HepG2 (cell line): ENCODE data around the gene PC. TPM values are rescaled to one million over a fixed set of nuclear protein-coding genes. Genes with fewer than 3 reads are reported as not detected.

Experiments used
- ARHGAP35 ChIP-seq: sonication (generic); formaldehyde crosslinking; IDR thresholded peaks from 2 replicates; pipeline ENCODE4 v1.9.0; 2022; ENCODE audit warnings: mild to moderate bottlenecking, inconsistent platforms, moderate library complexity, missing genetic modification reagents, borderline replicate concordance
- CBFB ChIP-seq: sonication (generic); formaldehyde crosslinking; IDR thresholded peaks from 2 replicates; pipeline ENCODE4 v1.4.0; 2020; ENCODE audit warnings: missing genetic modification reagents
- HNRNPLL ChIP-seq: fragments of 200-400 bp; formaldehyde crosslinking; IDR thresholded peaks from 2 replicates; pipeline ENCODE4 v1.6.1; 2017; ENCODE audit warnings: mild to moderate bottlenecking, low read depth, low read length; ENCODE audit not compliant: poor library complexity, severe bottlenecking
- KAT2B ChIP-seq: fragments of 150-350 bp; IDR thresholded peaks from 2 replicates; pipeline ENCODE4 v1.6.1; 2014; ENCODE audit warnings: low read depth, low read length, borderline replicate concordance
- KDM4B ChIP-seq: sonication (generic); formaldehyde crosslinking; IDR thresholded peaks from 2 replicates; pipeline ENCODE4 v1.4.0; 2020; ENCODE audit warnings: missing genetic modification reagents
- MIER2 ChIP-seq: IDR thresholded peaks from 2 replicates; pipeline ENCODE4 v1.6.1; 2016; ENCODE audit warnings: missing biosample characterization, missing genetic modification reagents
- MTERF4 ChIP-seq: sonication (generic); formaldehyde crosslinking; IDR thresholded peaks from 2 replicates; pipeline ENCODE4 v1.8.0; 2023; ENCODE audit warnings: mild to moderate bottlenecking, missing genetic modification reagents
- MYC ChIP-seq: sonication (generic); formaldehyde crosslinking; IDR thresholded peaks from 2 replicates; pipeline ENCODE4 v1.9.0; 2021; ENCODE audit warnings: missing genetic modification reagents, borderline replicate concordance
- NFATC3 ChIP-seq: sonication (generic); formaldehyde crosslinking; IDR thresholded peaks from 2 replicates; pipeline ENCODE4 v1.5.1; 2020; ENCODE audit warnings: mild to moderate bottlenecking, missing genetic modification reagents
- RXRB ChIP-seq: IDR thresholded peaks from 2 replicates; pipeline ENCODE4 v1.6.1; 2016; ENCODE audit warnings: borderline replicate concordance, missing genetic modification reagents, missing compliant biosample characterization
- STAT5B ChIP-seq: sonication (generic); formaldehyde crosslinking; IDR thresholded peaks from 2 replicates; pipeline ENCODE4 v1.4.0; 2020; ENCODE audit warnings: missing genetic modification reagents
- TBX2 ChIP-seq: sonication (generic); formaldehyde crosslinking; IDR thresholded peaks from 2 replicates; pipeline ENCODE4 v1.5.0; 2020; ENCODE audit warnings: missing genetic modification reagents, mild to moderate bottlenecking, borderline replicate concordance
- ZNF17 ChIP-seq: sonication (generic); formaldehyde crosslinking; IDR thresholded peaks from 2 replicates; pipeline ENCODE4 v1.5.0; 2020; ENCODE audit warnings: mild to moderate bottlenecking, missing genetic modification reagents
- ZNF274 ChIP-seq: sonication (generic); formaldehyde crosslinking; IDR thresholded peaks from 2 replicates; pipeline ENCODE4 v1.5.1; 2020; ENCODE audit warnings: mild to moderate bottlenecking, missing genetic modification reagents
- ZNF343 ChIP-seq: sonication (generic); formaldehyde crosslinking; IDR thresholded peaks from 2 replicates; pipeline ENCODE4 v1.4.0; 2020; ENCODE audit warnings: mild to moderate bottlenecking, missing genetic modification reagents
- ZNF382 ChIP-seq: sonication (generic); formaldehyde crosslinking; IDR thresholded peaks from 2 replicates; pipeline ENCODE4 v1.5.0; 2020; ENCODE audit warnings: missing genetic modification reagents, mild to moderate bottlenecking, borderline replicate concordance
- ZNF468 ChIP-seq: sonication (generic); formaldehyde crosslinking; IDR thresholded peaks from 2 replicates; pipeline ENCODE4 v1.8.0; 2022; ENCODE audit warnings: mild to moderate bottlenecking, moderate library complexity, missing genetic modification reagents
- ZNF569 ChIP-seq: sonication (generic); formaldehyde crosslinking; IDR thresholded peaks from 2 replicates; pipeline ENCODE4 v1.5.0; 2020; ENCODE audit warnings: mild to moderate bottlenecking, missing genetic modification reagents, moderate library complexity, borderline replicate concordance
- ZNF616 ChIP-seq: sonication (generic); formaldehyde crosslinking; IDR thresholded peaks from 2 replicates; pipeline ENCODE4 v1.5.0; 2020; ENCODE audit warnings: low read depth, mild to moderate bottlenecking, missing genetic modification reagents
- ZNF724P ChIP-seq: sonication (generic); formaldehyde crosslinking; IDR thresholded peaks from 2 replicates; pipeline ENCODE4 v1.8.0; 2022; ENCODE audit warnings: missing genetic modification reagents, borderline replicate concordance
- polyA plus RNA-seq, 8 experiments: library from polyadenylated mRNA; depleted of rRNA in 3 of 8; stranded (reverse) in 7 of 8; unstranded in 1 of 8; fragments of >200 nt; fragmentation: Illumina TruSeq in 4 of 8; extraction: Trizol in 4 of 8; gene quantifications; 2 replicates each; pipeline versions ENCODE4 v1.2.1 to v1.2.3, GENCODE V29; 2011 to 2016; ENCODE audit warnings: low read depth in 4 of 8, missing spikeins in 1 of 8, mixed read lengths in 1 of 8; ENCODE audit not compliant: insufficient read depth in 1 of 8
- total RNA-seq, 5 experiments: library from RNA; depleted of rRNA; stranded (reverse); fragments of >200 nt; fragmentation: Illumina TruSeq; extraction: Trizol; gene quantifications; 2 replicates each; pipeline ENCODE4 v1.2.3, GENCODE V29; 2016; ENCODE audit warnings: low read depth in 1 of 5
- TF ChIP-seq, protein P1 (sequence below), 2 experiments: sonication (generic) in 1 of 2; formaldehyde crosslinking in 1 of 2; IDR thresholded peaks; 2 replicates each; pipeline versions ENCODE4 v1.5.1 to v1.6.1; 2011 to 2020; ENCODE audit warnings: borderline replicate concordance in 1 of 2, low read depth in 1 of 2, low read length in 1 of 2, mild to moderate bottlenecking in 1 of 2, missing genetic modification reagents in 1 of 2, moderate library complexity in 1 of 2

PC gene
- total and polyA plus RNA-seq, 2 of the 13 experiments (the other 11 are each of a cell fraction or from before 2014, with no cell fraction given), result 29.0 to 39.0 TPM

GRCh38 chr11:66868726-66869566, 89.2 kb downstream of the PC start (continued):
- TF ChIP-seq ZNF343 (CRISPR knock-in tag) (no peak), ZNF724P (CRISPR knock-in tag) (no peak), CBFB (CRISPR knock-in tag) (no peak), ZNF616 (CRISPR knock-in tag) (no peak), MIER2 (CRISPR knock-in tag) (no peak), HNRNPLL (peak; percentile 56), ZNF274 (no peak; the same call in 1 of the 2 replicates), KAT2B (no peak), MTERF4 (CRISPR knock-in tag) (no peak), NFATC3 (CRISPR knock-in tag) (no peak), KDM4B (CRISPR knock-in tag) (no peak), STAT5B (CRISPR knock-in tag) (no peak), ZNF468 (CRISPR knock-in tag) (no peak), ARHGAP35 (CRISPR knock-in tag) (no peak), MYC (CRISPR knock-in tag) (peak; percentile 37; the same call in 1 of the 2 replicates), ZNF569 (CRISPR knock-in tag) (no peak), RXRB (CRISPR knock-in tag) (no peak), ZNF17 (CRISPR knock-in tag) (no peak), ZNF382 (CRISPR knock-in tag) (no peak), TBX2 (CRISPR knock-in tag) (no peak)
- TF ChIP-seq, protein P1, sequence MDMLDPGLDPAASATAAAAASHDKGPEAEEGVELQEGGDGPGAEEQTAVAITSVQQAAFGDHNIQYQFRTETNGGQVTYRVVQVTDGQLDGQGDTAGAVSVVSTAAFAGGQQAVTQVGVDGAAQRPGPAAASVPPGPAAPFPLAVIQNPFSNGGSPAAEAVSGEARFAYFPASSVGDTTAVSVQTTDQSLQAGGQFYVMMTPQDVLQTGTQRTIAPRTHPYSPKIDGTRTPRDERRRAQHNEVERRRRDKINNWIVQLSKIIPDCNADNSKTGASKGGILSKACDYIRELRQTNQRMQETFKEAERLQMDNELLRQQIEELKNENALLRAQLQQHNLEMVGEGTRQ (IDR thresholded peaks at IDR 0.05; ENCODE audit: low read depth, low read length), result peak; percentile 34; the same call in 1 of the 2 replicates
- TF ChIP-seq, protein P1 (CRISPR knock-in tag; IDR thresholded peaks at IDR 0.05; ENCODE audit: borderline replicate concordance), result no peak
